Amygdala (tissue), 56 donors: ENCODE results near the gene ZBTB45.
"Not testable (repeated sequence)": the region's sequence is repeated elsewhere in the genome, so short reads cannot be mapped to it uniquely, and the experiment has no call there.

Source experiments
- DNase-seq, 56 donors: peaks; one replicate each; lab custom pipeline; 2025; lab: John Stamatoyannopoulos, UW

Gene ZBTB45

DNA sequence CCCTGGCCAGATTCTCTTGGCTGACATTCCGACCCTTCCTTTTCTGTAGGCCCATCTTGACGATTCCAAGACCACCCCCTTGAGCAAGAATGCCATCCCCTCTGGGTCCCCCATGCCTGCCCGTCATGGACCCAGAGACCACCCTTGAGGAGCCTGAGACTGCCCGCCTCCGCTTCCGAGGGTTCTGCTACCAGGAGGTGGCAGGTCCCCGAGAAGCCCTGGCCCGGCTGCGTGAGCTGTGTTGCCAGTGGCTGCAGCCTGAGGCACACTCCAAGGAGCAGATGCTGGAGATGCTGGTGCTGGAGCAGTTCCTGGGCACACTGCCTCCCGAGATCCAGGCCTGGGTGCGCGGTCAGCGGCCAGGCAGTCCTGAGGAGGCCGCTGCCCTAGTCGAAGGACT, 42.5 kb downstream of the ZBTB45 start:
- DNase-seq, result no peak

DNA sequence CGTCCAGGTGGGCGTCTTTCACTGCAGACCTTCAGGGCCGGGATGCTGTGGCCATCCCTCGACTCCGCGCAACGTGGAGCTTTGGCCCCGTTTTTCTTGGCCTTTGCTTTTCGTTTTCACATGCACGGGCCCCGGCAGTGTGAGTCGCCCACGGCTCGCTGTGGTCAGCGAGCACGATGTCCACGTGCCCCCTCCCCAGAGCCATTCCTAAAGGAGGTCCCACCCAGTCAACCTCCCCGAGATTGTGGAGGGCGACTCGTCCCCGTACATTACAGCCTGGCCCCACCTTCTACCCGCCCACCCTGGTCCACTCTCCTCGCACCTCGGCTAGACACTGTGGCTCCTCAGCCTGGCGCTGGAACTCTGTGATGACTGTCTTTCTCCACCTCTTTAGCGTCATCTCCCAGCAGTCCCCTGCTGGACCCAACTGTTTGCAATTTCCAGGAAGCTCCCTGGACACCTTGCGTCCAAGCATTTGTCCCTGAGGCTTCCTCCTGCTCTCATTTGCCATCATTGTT, 43.1 kb downstream of the ZBTB45 start:
- peak in 8 of 56 donors; percentile 31 to 58 (median 38) for DNase-seq

DNA sequence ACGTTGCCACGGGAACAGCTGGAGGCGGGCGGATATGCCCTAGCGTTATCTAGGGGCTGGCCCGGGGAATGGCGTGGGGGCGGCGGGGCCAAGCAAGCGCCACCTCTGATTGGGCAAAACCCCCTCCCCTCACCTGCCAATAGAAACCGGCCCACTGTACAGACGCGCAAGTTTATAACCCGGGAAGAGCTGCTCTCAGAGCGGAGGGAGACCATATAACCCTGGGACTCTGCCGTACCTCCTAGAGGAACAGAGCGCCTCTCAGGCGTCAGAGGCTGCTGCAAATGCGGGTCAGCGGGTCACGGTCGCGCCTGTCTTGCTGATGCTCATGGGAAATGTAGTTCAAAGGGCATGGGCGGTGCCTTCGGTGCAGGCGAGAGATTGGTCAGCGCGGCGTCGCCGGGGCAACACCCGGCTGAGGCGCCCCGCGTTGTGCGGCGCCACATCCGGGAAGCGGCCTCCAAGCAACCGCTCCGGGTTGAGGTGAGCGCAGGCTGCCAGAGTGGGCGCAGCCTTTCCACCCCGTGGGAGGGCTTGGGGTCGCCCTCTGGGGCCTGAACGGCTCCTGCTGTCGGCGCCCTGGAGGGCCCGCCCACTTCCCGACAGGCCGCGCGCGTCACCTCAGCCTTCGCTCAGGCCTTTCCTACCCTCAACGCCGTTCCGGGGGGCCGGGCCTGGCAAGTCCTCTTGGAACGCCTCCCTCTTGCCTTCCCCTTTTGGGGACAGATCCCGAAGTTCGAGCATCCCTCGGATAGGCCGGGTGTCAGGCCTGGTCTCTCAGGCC, 43.7 kb downstream of the ZBTB45 start, which contains the start of gene ZNF446:
ZNF446 (plus strand) TSS at position 639 of the 784 bp plus-strand sequence. CDS start 867 bp downstream, outside the sequence.
- peak; percentile 70 to 98 (median 95) for DNase-seq

DNA sequence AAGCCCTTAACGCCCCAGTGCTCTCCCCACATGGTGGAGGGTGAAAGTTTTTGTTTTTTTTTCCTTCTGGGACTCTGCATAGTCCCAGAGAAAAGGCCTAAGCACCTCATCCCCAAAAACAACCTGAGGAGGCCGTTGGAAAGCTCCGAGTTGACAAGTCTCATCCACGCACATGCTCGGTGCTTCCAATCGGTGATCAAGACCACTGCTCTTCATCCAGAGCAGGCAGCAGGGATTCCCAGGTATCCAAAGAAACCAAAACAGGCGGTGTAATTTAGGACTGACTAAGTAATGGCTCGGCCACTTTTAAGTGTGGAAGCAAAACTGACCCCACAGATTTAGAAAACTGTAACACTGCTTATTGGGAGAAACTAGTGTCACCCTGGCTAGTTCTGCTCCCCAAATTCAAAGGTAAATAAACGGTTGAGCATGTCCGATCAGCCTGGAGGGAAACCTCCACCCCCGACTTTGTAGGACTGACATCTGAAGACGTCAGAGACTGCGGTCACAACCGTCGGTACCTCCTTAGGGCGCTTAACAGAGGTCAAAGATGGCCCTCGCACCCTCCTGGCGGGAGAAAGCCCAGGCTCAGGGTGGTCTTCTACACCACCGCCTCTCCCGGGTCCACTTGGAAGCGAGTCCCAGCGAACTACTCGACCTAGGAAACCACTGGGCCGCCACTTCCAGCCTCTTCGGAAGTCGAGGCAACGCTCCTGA, 44.5 kb downstream of the ZBTB45 start:
- DNase-seq, result no peak

- no peak for DNase-seq
Measured at GRCh38 chr19:58474291-58474996, 45.2 kb downstream of the ZBTB45 start.

GRCh38 chr19:58473775-58474174, 45.8 kb downstream of the ZBTB45 start:
- DNase-seq, result no peak

GRCh38 chr19:58471736-58472135, 47.9 kb downstream of the ZBTB45 start:
- no peak for DNase-seq

GRCh38 chr19:58470837-58471543, 48.6 kb downstream of the ZBTB45 start:
- DNase-seq, result not testable (repeated sequence)

DNA sequence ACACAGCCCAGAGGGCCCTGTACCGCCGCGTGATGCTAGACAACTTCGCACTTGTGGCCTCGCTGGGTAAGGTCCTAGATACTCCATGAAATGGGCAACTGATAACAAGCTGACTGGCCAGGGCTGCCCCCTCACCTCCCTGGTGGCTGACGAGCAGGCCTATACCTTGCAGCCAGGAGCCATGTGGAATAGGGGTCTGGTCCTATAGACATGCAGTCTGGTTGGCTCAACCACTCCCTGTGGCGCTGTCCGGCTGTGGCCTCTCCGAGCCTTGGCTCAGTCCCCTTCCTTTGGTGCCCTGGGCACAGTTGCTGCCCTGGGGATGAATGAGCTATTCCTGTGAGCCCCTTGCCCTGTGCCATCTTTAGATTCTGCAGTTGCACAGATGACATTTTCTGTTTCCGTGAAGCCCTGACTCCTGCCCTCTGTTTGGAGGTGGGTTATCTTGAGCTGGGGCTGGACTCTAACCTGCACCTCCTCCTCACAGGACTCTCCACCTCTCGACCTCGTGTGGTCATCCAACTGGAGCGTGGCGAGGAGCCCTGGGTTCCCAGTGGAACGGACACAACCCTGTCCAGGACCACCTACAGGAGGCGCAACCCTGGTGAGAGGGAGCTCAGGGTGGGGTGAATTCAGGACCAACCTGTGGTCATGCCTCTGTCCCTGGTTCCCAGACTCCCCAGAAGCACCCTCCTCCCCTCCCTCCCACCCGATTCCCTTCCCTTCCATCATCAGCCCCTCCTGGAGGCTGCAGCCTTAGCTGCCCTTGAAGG, 50.2 kb downstream of the ZBTB45 start:
- DNase-seq, result no peak

GRCh38 chr19:58468216-58468839, 51.3 kb downstream of the ZBTB45 start:
- DNase-seq, result no peak

DNA sequence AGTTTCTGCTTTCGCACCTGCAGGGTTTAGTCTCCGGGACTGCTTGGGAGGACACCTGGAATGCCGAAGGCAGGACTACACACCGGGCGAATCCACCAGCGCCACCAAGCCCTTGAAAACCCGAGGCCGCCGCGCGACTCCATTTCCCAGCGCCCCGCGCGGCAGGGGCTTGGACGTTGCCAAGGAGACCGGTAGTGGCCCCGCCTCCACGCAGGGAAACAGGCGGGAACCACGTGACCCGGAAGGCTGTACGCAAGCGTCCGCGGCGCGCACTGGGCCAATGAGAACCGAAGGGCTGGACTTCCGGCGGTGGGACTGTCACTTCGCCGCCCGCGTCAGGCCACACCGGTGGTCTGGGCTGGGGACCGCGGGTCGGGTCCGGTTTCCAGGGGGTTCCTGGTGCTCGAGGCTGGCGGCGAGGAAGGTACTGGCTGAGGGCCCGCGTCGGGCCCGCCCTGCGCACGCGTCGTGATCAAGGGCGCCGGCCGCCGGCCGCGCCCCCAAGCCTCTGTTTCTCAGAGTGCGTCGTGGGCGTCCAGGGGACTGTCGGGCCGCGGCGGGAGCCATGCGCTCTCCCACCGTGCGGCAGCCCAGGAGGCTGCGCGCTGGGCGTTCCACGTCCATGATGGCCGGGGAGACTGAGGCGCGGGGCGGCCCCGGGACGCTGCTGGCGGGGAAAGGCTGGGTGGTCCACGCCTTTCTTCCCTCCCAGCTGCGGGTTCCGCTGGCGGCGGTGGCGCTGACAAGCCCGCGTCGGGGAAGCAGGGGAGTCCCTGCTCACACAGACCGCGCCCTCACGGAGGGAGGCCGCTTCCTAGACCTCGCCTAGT, 52.6 kb downstream of the ZBTB45 start, which contains the start of gene ZNF324:
ZNF324 (plus strand) TSS at position 321 of the 830 bp plus-strand sequence. CDS start 2,106 bp downstream, outside the sequence.
- DNase-seq, result peak; percentile 62 to 99 (median 96)

GRCh38 chr19:58466089-58466759, 53.4 kb downstream of the ZBTB45 start:
- no peak for DNase-seq
